KBM-7 (cell line): Measurements from ENCODE around the gene CACNG1.

Source experiments
- DNase-seq: peaks from one replicate; pipeline ENCODE4 v3.0.0-alpha.2; 2015
- in situ Hi-C: fragments of 300-500 bp; cut with MboI; formaldehyde crosslinking; loops from 2 replicates; pipeline ENCODE4 v1.14.3; 2020; ENCODE audit warnings: low sequenced_read_pairs, low pct_unique_long_range_greater_than_20kb, mixed read lengths

CACNG1 gene, protein sequence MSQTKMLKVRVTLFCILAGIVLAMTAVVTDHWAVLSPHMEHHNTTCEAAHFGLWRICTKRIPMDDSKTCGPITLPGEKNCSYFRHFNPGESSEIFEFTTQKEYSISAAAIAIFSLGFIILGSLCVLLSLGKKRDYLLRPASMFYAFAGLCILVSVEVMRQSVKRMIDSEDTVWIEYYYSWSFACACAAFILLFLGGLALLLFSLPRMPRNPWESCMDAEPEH

DNA sequence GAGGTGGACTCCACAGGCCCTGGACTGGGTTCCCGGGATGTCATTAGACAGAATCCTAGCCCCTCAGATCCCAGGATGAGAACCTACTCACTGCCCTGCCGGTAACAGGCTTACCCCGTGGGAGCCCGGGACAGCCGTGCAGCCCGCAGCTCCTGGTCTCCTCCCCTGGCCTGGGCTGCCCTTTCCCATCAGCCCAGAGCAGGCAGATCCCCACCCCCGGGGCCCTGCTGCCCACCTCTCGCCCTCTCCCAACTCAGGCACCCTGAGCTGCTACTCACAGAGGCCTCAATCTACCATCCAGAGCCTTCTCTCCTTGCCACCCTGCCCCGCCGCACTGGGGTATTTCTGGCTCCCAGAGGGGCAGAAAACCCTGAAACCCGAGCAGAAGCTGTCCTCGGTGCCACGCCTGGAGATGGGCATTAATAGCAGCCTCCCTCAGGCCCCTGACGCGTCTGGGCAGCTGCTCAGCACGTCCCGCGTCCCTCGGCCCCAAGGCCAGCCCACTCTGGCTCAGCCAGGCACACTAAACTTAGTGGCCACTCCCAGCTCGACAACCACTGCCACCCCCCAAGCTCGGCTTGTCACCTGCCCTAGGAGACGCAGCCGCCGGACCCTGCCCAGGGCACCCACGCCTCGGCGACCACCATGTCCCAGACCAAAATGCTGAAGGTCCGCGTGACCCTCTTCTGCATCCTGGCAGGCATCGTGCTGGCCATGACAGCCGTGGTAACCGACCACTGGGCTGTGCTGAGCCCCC, at the start of gene CACNG1:
Gene CACNG1 (plus strand): TSS at position 539 of the 757 bp plus-strand sequence. CDS start 107 bp downstream, at position 646.
- in situ Hi-C loops, result no loop called here

DNA sequence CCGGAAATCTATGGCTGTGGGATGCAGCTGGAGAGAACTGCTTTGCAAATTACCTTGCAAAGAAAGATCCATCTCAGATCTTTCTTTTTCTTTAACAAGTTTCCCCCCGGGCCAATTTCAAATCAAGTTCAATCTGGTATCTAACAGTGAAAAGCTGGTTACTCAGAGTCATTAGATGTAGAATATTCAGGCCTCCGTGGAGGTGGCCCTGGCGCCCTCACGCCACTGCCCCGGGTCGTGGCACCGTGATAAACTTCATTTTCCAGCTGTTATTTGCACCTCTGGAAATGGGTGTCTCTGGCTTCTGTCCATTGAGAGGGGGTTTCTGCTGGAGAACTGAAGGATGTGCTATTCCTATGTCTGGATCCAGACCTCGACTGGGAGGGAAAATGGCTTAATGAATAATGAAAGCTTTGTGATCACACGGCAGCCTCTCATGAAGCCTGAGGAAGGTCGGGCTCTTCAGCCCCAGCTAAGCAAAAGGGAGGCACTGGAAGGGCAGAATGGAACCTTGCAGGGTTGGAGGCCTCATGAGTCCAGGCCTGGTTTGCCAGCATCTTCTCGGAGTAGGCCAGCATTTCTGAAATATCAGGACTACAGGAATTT, 49.3 kb upstream of the CACNG1 start:
- in situ Hi-C loops, result no loop called here
- DNase-seq, result no peak

More for the DNA sequence above, at the start of gene CACNG1:
- DNase-seq, result no peak

DNA sequence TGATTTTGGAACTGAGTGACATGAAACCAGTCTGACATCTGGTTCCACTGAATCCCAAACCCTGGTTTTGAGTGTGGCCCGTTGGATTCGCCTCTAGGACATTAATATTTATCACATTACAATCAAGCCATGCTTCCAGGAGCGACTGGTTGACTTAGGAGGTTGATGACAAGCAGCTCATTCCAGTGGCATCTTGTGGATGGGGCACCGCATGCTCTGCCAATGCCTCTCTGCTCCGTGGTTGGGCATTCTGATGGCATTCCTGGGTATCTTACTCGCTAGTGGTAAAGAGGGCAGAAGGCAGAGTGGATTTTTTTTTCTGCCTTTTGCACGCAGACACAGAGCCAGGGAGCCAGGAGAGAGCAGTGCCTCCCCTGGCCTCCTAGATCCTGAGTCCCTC, 48.4 kb upstream of the CACNG1 start:
- in situ Hi-C loops, result no loop called here

DNA sequence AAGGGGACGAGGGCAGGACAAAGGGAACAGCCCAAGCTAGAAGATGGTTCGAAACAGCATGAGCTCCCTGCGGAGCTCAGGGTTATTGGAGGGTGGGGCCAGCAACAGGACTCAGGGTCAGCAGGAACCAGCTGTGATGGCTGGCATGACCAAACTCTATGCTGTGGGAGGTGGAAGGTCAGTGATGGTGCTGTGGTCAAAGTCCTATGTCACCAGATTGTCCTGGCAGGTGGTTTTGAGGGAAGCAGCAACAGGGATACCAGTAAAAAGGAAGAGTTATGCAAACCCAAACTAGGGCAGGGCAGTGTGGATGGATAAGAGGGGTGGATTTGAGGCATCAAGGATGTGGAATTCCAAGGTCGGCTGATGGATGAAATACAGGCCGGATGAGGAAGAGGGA, 47.4 kb upstream of the CACNG1 start:
- DNase-seq, result no peak
- in situ Hi-C loops, result no loop called here

More for the DNA sequence above, 48.4 kb upstream of the CACNG1 start:
- no peak for DNase-seq

DNA sequence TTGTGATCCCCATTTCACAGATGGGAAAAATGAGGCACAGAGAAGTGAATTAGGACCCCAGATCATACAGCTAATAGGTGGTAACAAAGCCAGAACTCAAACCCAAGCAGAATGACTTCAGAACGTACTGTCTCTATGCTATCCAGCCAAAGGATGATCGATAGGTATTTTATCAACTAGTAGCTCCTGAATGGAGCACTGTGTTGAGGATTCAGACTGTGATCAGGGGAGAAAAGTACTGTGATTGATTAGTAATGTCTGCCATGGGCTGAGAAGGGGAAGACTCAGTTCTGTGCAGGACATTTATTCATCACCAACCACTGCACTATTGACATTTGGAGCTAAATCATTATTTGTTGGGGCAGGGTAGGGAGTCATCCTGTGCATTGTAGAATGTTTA, 41.1 kb upstream of the CACNG1 start:
- in situ Hi-C loops, result no loop called here

DNA sequence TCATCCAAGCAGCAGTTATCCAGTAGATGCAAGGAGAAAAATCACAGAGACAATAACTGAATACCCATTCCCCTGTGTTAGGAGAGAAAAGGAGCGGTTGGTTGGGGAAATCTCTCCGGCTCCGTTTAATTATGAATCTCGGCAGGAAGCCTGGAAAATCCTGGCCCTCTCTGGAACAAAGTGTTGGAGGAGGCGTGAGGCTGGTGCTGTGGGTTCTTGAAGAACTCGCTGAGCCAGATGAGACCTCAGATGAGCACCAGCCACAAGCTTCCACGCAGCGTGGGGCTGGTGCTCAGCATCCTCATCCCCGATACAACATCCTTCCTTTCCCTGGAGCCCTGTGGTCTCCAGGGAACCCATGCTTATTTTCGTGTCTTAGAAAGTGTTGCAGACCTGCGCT, 40.2 kb upstream of the CACNG1 start:
- DNase-seq, result no peak
- in situ Hi-C loops, result no loop called here

More for the DNA sequence above, 41.1 kb upstream of the CACNG1 start:
- no peak for DNase-seq

DNA sequence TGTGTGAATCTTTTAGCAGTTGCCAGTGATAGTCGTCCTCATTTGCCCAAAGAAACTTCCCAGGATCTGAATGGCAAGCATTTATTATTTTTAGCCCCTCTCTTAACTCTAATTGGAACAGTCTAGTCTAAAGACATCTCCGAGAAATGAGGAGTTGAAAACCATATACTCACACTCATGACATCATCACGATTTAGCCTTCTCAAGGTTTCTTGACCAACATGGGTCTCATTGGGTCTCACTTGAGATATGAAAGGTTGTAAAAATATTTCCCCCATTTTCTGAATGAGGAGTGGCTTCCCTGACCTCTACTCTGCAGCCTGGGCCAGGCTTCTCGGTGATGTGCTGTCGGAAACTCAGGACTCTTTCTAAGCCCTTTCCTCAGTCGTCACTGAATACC, 37.1 kb upstream of the CACNG1 start:
- no peak for DNase-seq
- in situ Hi-C loops, result no loop called here

DNA sequence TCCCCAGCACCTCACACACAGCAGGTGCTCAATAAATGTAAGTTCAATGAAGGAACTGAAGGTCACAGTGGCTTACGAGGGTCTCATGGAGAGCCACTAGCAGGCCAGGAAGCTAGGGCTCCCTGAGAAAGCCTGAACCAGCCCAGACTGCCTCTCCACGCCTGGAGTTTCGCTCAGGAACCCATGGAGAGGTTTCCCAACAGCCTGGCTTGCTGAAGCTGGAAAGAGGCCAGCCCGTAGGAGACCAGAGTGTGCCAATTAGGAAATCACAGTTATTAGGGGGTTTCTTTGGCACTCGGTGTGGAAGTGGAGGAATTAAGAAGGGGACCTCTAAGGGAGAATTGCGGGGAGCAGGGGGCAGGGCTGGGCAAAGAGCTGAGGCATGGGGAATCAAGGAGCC, 36.3 kb upstream of the CACNG1 start:
- DNase-seq, result no peak
- in situ Hi-C loops, result no loop called here

DNA sequence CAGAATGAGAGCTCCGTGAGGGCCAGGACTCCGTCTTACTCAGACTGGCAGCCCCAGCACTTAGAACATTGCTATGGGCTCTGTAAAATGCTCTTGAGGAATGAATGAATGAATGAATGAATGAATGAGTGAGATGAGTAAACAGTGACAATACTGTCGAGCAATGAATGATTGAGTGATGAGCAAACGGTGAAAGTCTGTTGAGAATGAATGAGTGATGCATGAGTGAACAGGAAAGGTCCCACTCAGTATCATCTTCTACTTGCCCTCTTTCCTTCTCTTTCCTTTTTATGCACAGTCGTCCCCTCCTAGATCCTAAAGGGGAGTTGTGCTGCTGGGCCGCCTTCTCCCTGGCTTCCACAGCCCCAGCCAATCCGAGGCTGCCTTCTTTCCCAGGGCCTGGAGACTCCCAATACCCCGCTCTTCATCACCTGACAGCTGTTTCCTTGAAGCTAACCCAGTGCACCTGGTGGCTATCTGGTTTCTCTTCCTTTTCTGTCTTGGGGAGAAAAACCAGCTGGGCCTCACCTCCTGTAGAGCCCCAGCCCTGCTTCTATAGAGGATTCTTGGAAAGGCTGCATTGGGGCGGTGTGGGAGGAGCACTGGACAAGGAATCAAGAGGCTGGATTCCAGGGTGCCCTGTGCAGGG, 32.7 kb upstream of the CACNG1 start:
- in situ Hi-C loops, result no loop called here
- no peak for DNase-seq

DNA sequence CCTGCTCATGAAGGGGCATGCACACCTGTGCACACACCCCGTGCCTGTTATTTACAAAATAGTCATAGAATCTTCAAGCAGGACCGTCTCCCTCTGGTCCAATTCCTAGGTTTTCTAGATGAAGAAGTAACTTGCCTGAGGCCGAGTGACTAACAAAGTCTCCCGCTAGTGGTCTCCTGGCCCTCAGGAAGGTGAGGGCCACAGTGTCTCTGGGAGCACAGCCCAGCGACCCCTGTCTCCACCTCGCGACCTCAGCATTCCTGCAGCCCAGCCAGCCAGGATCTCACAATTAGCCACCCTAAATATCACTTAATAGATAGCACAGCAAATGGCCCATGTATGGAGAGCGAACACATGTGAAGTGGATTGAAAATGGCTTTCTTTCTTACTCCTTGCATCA, 30.5 kb upstream of the CACNG1 start:
- in situ Hi-C loops, result no loop called here

DNA sequence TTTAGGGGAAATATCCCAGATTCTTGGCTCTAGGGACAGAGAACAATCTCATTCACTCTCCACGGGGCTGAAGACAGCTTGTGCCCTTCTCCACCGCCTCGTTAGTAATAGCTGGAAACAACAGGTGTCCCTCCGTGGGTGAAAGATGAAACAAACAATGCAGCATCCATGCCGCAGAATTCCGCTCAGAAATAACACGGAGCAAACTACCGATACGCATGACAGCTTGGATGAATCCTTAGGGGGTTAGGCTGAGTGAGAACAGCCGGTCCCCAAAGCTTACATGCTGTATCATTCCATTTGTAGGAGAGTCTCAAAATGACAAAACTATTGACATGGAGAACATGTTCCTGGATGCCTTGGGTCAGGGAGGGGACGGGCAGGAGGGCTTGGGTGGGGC, 29.4 kb upstream of the CACNG1 start:
- in situ Hi-C loops, result no loop called here
- no peak for DNase-seq

More for the DNA sequence above, 30.5 kb upstream of the CACNG1 start:
- no peak for DNase-seq

DNA sequence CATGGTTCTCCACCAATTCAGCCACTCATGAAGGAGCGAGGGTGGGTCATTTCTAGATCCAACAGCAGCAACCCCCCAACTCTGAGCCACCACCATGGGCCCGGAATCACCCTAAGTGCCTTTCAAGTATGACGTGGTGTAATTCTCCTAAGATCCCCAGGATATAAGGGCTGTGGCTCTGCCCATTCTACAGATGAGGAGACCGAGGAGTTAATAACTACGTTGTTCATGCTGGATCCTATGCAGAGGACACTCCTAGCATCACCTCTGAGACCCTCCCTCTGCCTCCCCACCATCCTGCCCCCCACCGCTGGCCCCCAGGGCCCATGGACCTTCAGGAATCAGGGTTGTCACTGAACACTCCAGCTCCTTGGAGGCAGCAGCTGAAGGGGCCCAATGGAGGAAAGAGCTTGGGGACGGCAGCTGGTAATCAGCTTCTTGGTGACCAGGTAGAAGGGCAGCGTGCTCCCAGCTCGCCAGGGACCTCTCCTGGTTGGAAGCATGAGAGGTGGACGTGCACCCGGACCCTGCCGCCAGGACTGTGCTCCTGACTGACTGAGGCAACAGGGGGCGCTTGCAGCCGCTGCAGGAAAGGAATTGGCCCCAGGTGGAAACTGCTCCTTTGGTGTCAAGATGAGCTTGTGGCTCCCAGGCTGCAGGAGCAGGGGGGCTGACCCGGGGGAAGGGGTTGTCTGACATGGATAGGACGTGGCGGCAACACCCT, 28.2 kb upstream of the CACNG1 start:
- DNase-seq, result no peak
- in situ Hi-C loops, result no loop called here

DNA sequence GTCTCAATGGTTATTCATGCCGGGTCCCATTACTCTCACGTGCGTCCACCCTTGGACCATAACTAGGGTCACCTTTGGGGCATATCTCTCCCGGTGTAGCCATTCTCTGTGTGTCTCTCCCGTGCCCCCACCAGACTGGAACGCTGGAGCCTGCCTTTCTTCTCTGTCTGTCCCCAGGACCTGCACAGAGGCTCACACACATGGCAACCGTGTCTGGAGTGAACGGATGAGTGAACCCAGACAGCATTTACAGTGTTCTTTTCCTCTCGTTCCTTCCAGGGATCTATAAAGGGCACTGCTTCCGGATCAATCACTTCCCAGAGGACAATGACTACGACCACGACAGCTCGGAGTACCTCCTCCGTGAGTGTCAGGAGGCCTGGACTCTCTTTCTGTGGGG, 26.4 kb upstream of the CACNG1 start:
- in situ Hi-C loops, result no loop called here
- DNase-seq, result no peak

DNA sequence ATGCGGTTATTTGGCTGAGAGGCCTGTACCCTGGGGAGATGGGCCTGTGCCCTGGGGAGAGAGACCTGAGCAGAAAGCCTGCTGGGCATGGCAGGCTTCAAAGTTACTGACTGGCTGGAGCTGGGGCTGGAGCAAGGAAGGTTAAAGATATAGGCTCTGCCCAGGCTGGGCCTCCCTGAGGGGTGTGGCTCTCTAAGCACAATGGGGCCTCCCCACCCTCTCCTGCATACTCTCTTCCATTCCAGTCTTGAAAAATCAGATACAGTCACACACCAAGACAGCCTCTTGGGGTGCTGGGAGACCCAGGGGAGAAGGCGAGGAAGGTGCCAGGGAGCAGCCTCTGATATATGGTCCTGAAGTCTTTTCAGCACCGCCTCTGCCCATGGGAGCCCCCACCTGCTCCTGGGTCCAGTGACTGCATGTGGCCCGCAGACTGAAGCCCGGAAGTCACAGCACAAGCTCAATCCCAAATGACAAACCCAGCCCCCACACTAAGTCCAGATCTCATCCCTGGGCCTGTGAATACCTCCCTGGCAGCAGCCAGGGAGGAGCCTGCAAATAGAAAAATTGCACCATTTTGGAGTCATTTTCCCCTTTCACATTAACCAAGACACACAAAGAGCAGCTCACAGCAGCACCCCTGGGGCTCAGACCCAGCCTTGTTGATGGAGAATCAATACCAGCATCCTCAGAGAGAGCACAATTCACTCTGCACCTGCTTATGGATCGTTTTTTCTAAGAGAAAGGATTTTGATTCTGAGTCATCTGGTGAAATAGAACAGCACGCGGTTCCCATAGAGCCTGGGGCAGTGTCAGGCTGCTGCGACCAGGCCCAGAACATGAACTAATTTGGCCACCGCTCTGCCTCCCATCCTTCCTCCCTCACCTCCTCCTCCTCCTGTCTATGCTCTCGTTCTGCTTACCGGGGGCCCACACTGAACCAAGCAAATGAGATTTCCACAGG, 25.6 kb upstream of the CACNG1 start:
- DNase-seq, result no peak
- in situ Hi-C loops, result no loop called here

DNA sequence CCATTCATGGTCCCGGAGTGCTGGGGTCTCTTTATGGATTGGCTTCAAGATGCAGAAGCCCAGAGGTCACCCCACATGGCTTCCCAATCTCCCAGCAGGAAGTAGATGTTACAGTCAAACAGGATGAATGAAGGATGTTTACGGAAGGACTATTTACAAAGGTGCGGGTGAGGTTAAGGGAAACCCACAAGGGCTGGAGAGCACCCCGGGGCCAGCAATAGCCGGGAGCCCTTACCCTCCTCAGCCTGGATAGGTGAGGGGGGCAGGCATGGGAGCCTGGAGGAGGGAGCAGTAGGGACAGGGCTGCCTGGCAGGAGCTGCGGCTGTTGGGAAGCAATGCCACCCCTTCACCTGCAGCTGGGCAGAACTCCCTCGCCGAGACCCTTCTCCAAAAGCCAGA, 24.5 kb upstream of the CACNG1 start:
- DNase-seq, result no peak
- in situ Hi-C loops, result no loop called here

DNA sequence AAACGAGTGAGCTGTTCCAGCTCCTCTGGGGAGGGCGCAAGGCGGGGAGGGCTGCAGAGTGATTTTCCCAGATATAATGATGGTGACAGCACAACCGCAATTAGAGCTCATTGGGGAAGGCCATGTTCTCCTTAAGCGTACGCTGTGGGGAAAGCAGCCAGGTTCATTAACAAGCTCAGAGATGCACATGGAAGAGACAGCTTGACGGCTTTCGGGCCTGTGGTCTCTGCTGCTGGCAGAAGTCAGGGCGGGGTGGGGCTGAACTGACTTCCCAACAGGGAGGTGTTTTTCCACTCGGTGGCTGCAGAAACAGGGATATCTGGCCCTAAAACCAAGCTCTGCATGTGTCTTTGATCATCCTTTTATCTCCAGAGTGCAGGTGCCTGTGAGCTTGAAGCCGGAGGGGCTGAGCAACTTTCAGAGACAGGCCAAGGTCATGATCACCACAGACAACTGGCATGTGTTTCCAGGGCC, 24.0 kb upstream of the CACNG1 start:
- in situ Hi-C loops, result no loop called here
- no peak for DNase-seq

DNA sequence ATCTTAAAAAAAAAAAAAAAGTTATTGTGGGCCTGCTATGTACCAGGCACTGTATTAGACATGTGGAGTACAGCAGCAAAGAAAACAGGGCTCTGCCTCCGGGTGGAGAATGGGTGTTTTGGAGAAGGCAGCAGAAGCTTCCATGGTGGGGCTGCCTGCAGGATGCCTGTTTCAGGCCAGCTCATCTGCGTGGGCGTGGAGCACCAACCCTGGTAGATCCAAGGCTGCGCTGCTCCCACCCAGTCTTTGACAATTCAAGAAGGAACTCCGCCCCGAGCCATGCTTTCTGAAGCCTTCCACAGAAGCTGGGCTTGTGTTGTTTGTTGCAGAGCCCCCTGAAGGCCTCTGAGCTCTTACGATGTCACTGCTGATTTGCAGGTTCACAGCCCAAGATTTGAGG, 23.2 kb upstream of the CACNG1 start:
- in situ Hi-C loops, result no loop called here

DNA sequence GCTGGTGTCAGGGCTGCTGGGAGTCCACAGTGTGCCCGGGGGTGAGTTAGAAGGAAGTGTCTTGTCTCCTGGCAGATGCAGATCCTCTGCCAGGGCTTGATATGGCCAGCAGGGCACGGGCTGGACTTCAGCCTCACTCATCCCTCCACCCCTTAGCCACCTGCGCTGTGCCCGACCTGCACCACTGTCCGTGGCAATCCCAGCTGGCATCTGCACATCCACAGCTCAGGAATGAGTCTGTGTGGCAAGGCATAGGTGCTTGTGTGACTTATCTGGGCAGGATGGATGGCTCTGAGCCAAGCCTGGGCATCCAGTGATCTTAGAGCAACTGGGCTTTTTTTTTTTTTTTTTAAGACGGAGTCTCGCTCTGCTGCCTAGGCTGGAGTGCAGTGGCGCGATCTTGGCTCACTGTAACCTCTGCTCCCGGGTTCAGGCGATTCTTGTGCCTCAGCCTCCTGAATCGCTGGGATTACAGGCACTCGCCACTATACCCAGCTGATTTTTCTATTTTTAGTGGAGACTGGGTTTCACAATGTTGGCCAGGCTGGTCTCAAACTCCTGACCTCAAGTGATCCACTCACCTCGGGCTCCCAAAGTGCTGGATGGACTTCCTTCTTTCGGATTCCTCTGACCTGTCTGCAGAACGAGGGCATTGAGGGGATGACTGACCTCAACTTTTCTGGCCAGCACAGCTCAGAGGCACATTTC, 22.5 kb upstream of the CACNG1 start:
- DNase-seq, result no peak
- in situ Hi-C loops, result no loop called here

More for the DNA sequence above, 23.2 kb upstream of the CACNG1 start:
- DNase-seq, result no peak
